Superior temporal gyrus (tissue), 1 donor: ENCODE data around the gene OSBPL5.

ENCODE experiments used
- DNase-seq: peaks from one replicate; pipeline ENCODE4 v3.0.0-alpha.2; 2016; ENCODE audit errors: extremely low spot score

Gene OSBPL5

GRCh38 chr11:3198815-3199214 is 33.7 kb upstream of the OSBPL5 start:
- DNase-seq = no peak

- no peak for DNase-seq
These were observed 32.9 kb upstream of the OSBPL5 start for GRCh38 chr11:3197878-3198528.

- no peak for DNase-seq
These were observed 32.1 kb upstream of the OSBPL5 start for GRCh38 chr11:3197044-3197695.

GRCh38 chr11:3196161-3197043 is 31.3 kb upstream of the OSBPL5 start:
- no peak for DNase-seq

- DNase-seq = no peak
These were observed 30.4 kb upstream of the OSBPL5 start for GRCh38 chr11:3195251-3196160.

GRCh38 chr11:3194016-3194816 is 29.1 kb upstream of the OSBPL5 start:
- no peak for DNase-seq

- DNase-seq = no peak
These were observed 28.4 kb upstream of the OSBPL5 start for GRCh38 chr11:3193373-3194015.

- no peak for DNase-seq
These were observed 27.6 kb upstream of the OSBPL5 start for GRCh38 chr11:3192511-3193372.

- no peak for DNase-seq
These were observed 26.6 kb upstream of the OSBPL5 start for GRCh38 chr11:3191586-3192324.

GRCh38 chr11:3190600-3190999 is 25.5 kb upstream of the OSBPL5 start:
- DNase-seq = no peak

- no peak for DNase-seq
These were observed 24.9 kb upstream of the OSBPL5 start for GRCh38 chr11:3189886-3190583.

- DNase-seq = no peak
These were observed 24.2 kb upstream of the OSBPL5 start for GRCh38 chr11:3189196-3189843.

GRCh38 chr11:3188496-3189195 is 23.5 kb upstream of the OSBPL5 start:
- no peak for DNase-seq

GRCh38 chr11:3186166-3186953 is 21.2 kb upstream of the OSBPL5 start:
- no peak for DNase-seq

- DNase-seq = no peak
These were observed 19.7 kb upstream of the OSBPL5 start for GRCh38 chr11:3184732-3185347.

- DNase-seq = no peak
These were observed 18.4 kb upstream of the OSBPL5 start for GRCh38 chr11:3183523-3183922.
